K562 (cell line): ENCODE data around the gene DUS3L. TPM values are rescaled to one million over a fixed set of nuclear protein-coding genes. Genes with fewer than 3 reads are reported as not detected.
A peak's percentile ranks its signal among the peaks of the same experiment; 100 is the strongest.

ENCODE experiments used
- CBX1 ChIP-seq: sonication (generic); IDR thresholded peaks from 2 replicates; pipeline ENCODE4 v1.6.1; 2016; ENCODE audit warnings: antibody characterized with exemption, low read depth, mild to moderate bottlenecking
- E2F3 ChIP-seq: fragments of 250-450 bp; sonication (Bioruptor Pico); IDR thresholded peaks from 2 replicates; pipeline ENCODE4 v1.4.0; 2020; ENCODE audit warnings: mild to moderate bottlenecking
- HDAC1 ChIP-seq, 2 experiments: fragments of 450-650 bp; IDR thresholded peaks; 2 replicates each; pipeline ENCODE4 v1.6.1; 2016 to 2017; ENCODE audit warnings: inconsistent platforms in 1 of 2, mild to moderate bottlenecking in 1 of 2, moderate library complexity in 1 of 2
- HINFP ChIP-seq: fragments of 450-650 bp; conservative IDR thresholded peaks from 2 replicates; pipeline ENCODE4 v1.6.1; 2016; ENCODE audit warnings: missing genetic modification characterization, low read depth, mild to moderate bottlenecking, control low read depth, missing compliant biosample characterization
- HNRNPL ChIP-seq: fragments of 200-400 bp; formaldehyde crosslinking; IDR thresholded peaks from 2 replicates; pipeline ENCODE4 v1.6.1; 2017; ENCODE audit warnings: low read depth, mild to moderate bottlenecking, low read length
- HOMEZ ChIP-seq: fragments of 250-450 bp; sonication (Bioruptor Pico); IDR thresholded peaks from 2 replicates; pipeline ENCODE4 v1.4.0; 2020; ENCODE audit warnings: mild to moderate bottlenecking, moderate library complexity
- LCOR ChIP-seq: sonication (generic); formaldehyde crosslinking; IDR thresholded peaks from 2 replicates; pipeline ENCODE4 v1.8.0; 2022; ENCODE audit warnings: mild to moderate bottlenecking, missing genetic modification reagents
- NCOR1 ChIP-seq: fragments of 450-650 bp; IDR thresholded peaks from 2 replicates; pipeline ENCODE4 v1.6.1; 2016; ENCODE audit warnings: mild to moderate bottlenecking, moderate library complexity
- NR3C1 ChIP-seq: sonication (generic); formaldehyde crosslinking; IDR thresholded peaks from 2 replicates; pipeline ENCODE4 v1.8.1; 2022; ENCODE audit warnings: missing genetic modification reagents
- RB1 ChIP-seq: fragments of 450-650 bp; IDR thresholded peaks from 2 replicates; pipeline ENCODE4 v1.6.1; 2017; ENCODE audit warnings: low read depth, mild to moderate bottlenecking
- SMARCC2 ChIP-seq: fragments of 450-650 bp; IDR thresholded peaks from 2 replicates; pipeline ENCODE4 v1.6.1; 2017; ENCODE audit warnings: antibody characterized with exemption, moderate library complexity, mild to moderate bottlenecking, low read depth
- SREBF2 ChIP-seq: sonication (generic); formaldehyde crosslinking; IDR thresholded peaks from 2 replicates; pipeline ENCODE4 v1.4.0; 2020; ENCODE audit warnings: mild to moderate bottlenecking, missing genetic modification reagents
- STAT6 ChIP-seq: sonication (generic); formaldehyde crosslinking; IDR thresholded peaks from 2 replicates; pipeline ENCODE4 v1.8.1; 2023; ENCODE audit warnings: mild to moderate bottlenecking, missing genetic modification reagents
- TOE1 ChIP-seq, 2 experiments: fragments of 450-650 bp in 1 of 2; sonication (generic) in 1 of 2; formaldehyde crosslinking in 1 of 2; IDR thresholded peaks; 2 replicates each; pipeline versions ENCODE4 v1.7.1 to v1.8.0; 2016 to 2022; ENCODE audit warnings: borderline replicate concordance in 2 of 2, mild to moderate bottlenecking in 2 of 2, antibody characterized with exemption in 1 of 2, inconsistent platforms in 1 of 2, low read depth in 1 of 2, missing genetic modification reagents in 1 of 2, moderate library complexity in 1 of 2
- ZFP91 ChIP-seq: sonication (generic); formaldehyde crosslinking; IDR thresholded peaks from 2 replicates; pipeline ENCODE4 v1.8.0; 2022; ENCODE audit warnings: mild to moderate bottlenecking, missing genetic modification reagents
- ZNF740 ChIP-seq, 3 experiments: fragments of 200-800 bp in 1 of 3; sonication (Bioruptor generic) in 1 of 3; sonication (generic) in 1 of 3; formaldehyde crosslinking in 1 of 3; IDR thresholded peaks; 2 replicates each; pipeline versions ENCODE4 v1.6.1 to v1.8.0; 2016 to 2022; ENCODE audit warnings: mild to moderate bottlenecking in 2 of 3, missing compliant biosample characterization in 2 of 3, missing genetic modification characterization in 2 of 3, missing genetic modification reagents in 1 of 3
- polyA plus RNA-seq, 8 experiments: library from polyadenylated mRNA; depleted of rRNA in 4 of 8; stranded (reverse) in 5 of 8; unstranded in 3 of 8; fragments of >200 nt; fragmentation: Nextera tagmentation in 2 of 8; fragmentation: Illumina TruSeq in 1 of 8; extraction: Ambion mirVana in 2 of 8; extraction: Trizol in 1 of 8; gene quantifications; 2 replicates each; pipeline versions ENCODE4 v1.2.1 to v1.2.3, GENCODE V29; 2011 to 2014; ENCODE audit warnings: inconsistent platforms in 1 of 8, missing spikeins in 1 of 8
- total RNA-seq, 7 experiments: library from RNA; depleted of rRNA in 6 of 7; stranded (reverse); fragments of >200 nt in 6 of 7; fragmentation: Illumina TruSeq in 2 of 7; extraction: Trizol in 2 of 7; gene quantifications; 2 replicates each; pipeline versions ENCODE4 v1.2.1 to v1.2.3, GENCODE V29; 2011 to 2021; ENCODE audit warnings: low replicate concordance in 1 of 7

The DUS3L gene
- total and polyA plus RNA-seq, 9 of the 15 experiments (the other 6 are each of a cell fraction or from before 2014, with no cell fraction given): 1.7 to 102 (median 77.5) TPM

GRCh38 chr19:5799247-5800241 lies 8.6 kb upstream of the DUS3L start (continued):
- TF ChIP-seq ZFP91 (CRISPR knock-in tag): no peak
- no peak for TF ChIP-seq NR3C1 (CRISPR knock-in tag)
- TF ChIP-seq HDAC1 (IDR thresholded peaks at IDR 0.05): peak; percentile 12 to 98; a peak in 3 of 4 replicates
- peak; percentile 87 for TF ChIP-seq LCOR (CRISPR knock-in tag)
- TF ChIP-seq HOMEZ (CRISPR knock-in tag): no peak
- 0 out of 2 replicates have a peak, but pooled peaks have one; percentile 30 for TF ChIP-seq STAT6 (CRISPR knock-in tag)
- no peak for TF ChIP-seq SREBF2 (CRISPR knock-in tag)
- peak; percentile 84 for TF ChIP-seq E2F3
- no peak for TF ChIP-seq HINFP (tag)
- TF ChIP-seq HNRNPL: peak; percentile 97
- 0 out of 2 replicates have a peak, but pooled peaks have one; percentile 27 for TF ChIP-seq CBX1
- peak; percentile 67; the same call in 1 of the 2 replicates for TF ChIP-seq TOE1 (IDR thresholded peaks at IDR 0.05; ENCODE audit: borderline replicate concordance)
- no peak for TF ChIP-seq TOE1 (CRISPR knock-in tag; IDR thresholded peaks at IDR 0.05; ENCODE audit: borderline replicate concordance, low read depth)
- TF ChIP-seq SMARCC2: peak; percentile 98
- TF ChIP-seq NCOR1: peak; percentile 98
- TF ChIP-seq RB1: peak; percentile 48; the same call in 1 of the 2 replicates
- peak; percentile 47; the same call in 1 of the 2 replicates for TF ChIP-seq ZNF740 (CRISPR knock-in tag; IDR thresholded peaks at IDR 0.05)
- TF ChIP-seq ZNF740 (tag; IDR thresholded peaks at IDR 0.05): no peak
